Mesenchymal stem cell (in vitro differentiated cells and primary cell): ENCODE data around the gene TRIP13.
"Not testable (repeated sequence)": the region's sequence is repeated elsewhere in the genome, so short reads cannot be mapped to it uniquely, and the experiment has no call there.

Experiments used
- DNase-seq: peaks from one replicate; pipeline ENCODE4 v3.0.0-alpha.2; 2013
- H2AFZ ChIP-seq: one replicate; pipeline ENCODE4 v1.6.1; 2013; ENCODE audit warnings: low read depth, mild to moderate bottlenecking, control low read depth, inconsistent platforms, low read length, moderate library complexity
- H2AK5ac ChIP-seq: 2 replicates; pipeline ENCODE4 v1.6.1; 2013; ENCODE audit warnings: low read length, moderate library complexity, mild to moderate bottlenecking, inconsistent platforms; ENCODE audit not compliant: severe bottlenecking
- H2BK120ac ChIP-seq: one replicate; pipeline ENCODE4 v1.6.1; 2013; ENCODE audit warnings: low read depth, mild to moderate bottlenecking, inconsistent platforms, low read length, moderate library complexity
- H2BK12ac ChIP-seq, 2 experiments: one replicate each; pipeline ENCODE4 v1.6.1; 2013; ENCODE audit warnings: inconsistent platforms in 2 of 2, low read length in 2 of 2, mild to moderate bottlenecking in 2 of 2, moderate library complexity in 2 of 2, control low read depth in 1 of 2
- H2BK15ac ChIP-seq: one replicate; pipeline ENCODE4 v1.6.1; 2013; ENCODE audit warnings: mild to moderate bottlenecking, low read depth, inconsistent platforms; ENCODE audit not compliant: poor library complexity, severe bottlenecking
- H2BK5ac ChIP-seq: 2 replicates; pipeline ENCODE4 v1.6.1; 2013; ENCODE audit warnings: low read depth, mild to moderate bottlenecking, low read length, control low read depth, inconsistent platforms; ENCODE audit not compliant: poor library complexity, severe bottlenecking
- H3K14ac ChIP-seq, 2 experiments: one replicate each; pipeline ENCODE4 v1.6.1; 2013; ENCODE audit warnings: inconsistent platforms in 2 of 2, low read length in 2 of 2, control low read depth in 1 of 2, mild to moderate bottlenecking in 1 of 2, moderate library complexity in 1 of 2
- H3K18ac ChIP-seq, 2 experiments: one replicate each; pipeline ENCODE4 v1.6.1; 2013; ENCODE audit warnings: inconsistent platforms in 2 of 2, low read length in 2 of 2, control low read depth in 1 of 2, low read depth in 1 of 2, mild to moderate bottlenecking in 1 of 2
- H3K23ac ChIP-seq, 2 experiments: one replicate each; pipeline ENCODE4 v1.6.1; 2013; ENCODE audit warnings: inconsistent platforms in 2 of 2, low read length in 2 of 2, mild to moderate bottlenecking in 2 of 2, moderate library complexity in 2 of 2, control low read depth in 1 of 2
- H3K27ac ChIP-seq: 2 replicates; pipeline ENCODE4 v1.5.1; 2013; ENCODE audit warnings: mild to moderate bottlenecking, moderate library complexity, low read length, control low read depth, inconsistent platforms; ENCODE audit not compliant: poor library complexity, severe bottlenecking
- H3K27me3 ChIP-seq, 2 experiments: 2 replicates each; pipeline versions ENCODE4 v1.6.1 to v1.7.0; 2013; ENCODE audit warnings: low read length in 2 of 2, mild to moderate bottlenecking in 2 of 2, moderate library complexity in 2 of 2, control low read depth in 1 of 2, inconsistent platforms in 1 of 2; ENCODE audit not compliant: control insufficient read depth in 1 of 2, insufficient read depth in 1 of 2
- H3K36me3 ChIP-seq, 2 experiments: 2 replicates each; pipeline versions ENCODE4 v1.6.1 to v1.7.0; 2013; ENCODE audit warnings: low read length in 2 of 2, control low read depth in 1 of 2, inconsistent platforms in 1 of 2, low read depth in 1 of 2, mild to moderate bottlenecking in 1 of 2; ENCODE audit not compliant: insufficient read depth in 2 of 2, control insufficient read depth in 1 of 2
- H3K4ac ChIP-seq, 2 experiments: one replicate each; pipeline ENCODE4 v1.6.1; 2013; ENCODE audit warnings: inconsistent platforms in 2 of 2, low read length in 2 of 2, mild to moderate bottlenecking in 2 of 2, moderate library complexity in 2 of 2, control low read depth in 1 of 2, low read depth in 1 of 2
- H3K4me1 ChIP-seq: 2 replicates; pipeline ENCODE4 v1.6.1; 2013; ENCODE audit warnings: low read depth, low read length, control low read depth; ENCODE audit not compliant: control insufficient read depth, insufficient read depth
- H3K4me2 ChIP-seq: 2 replicates; pipeline ENCODE4 v1.6.1; 2013; ENCODE audit warnings: low read length, mild to moderate bottlenecking, inconsistent platforms; ENCODE audit not compliant: poor library complexity, severe bottlenecking
- H3K4me3 ChIP-seq, 2 experiments: 2 replicates each; pipeline versions ENCODE4 v1.5.1 to v1.7.0; 2013; ENCODE audit warnings: low read length in 2 of 2, mild to moderate bottlenecking in 2 of 2, control low read depth in 1 of 2, low read depth in 1 of 2; ENCODE audit not compliant: insufficient read depth in 1 of 2
- H3K79me1 ChIP-seq: replicated peaks from 2 replicates; pipeline ENCODE4 v1.6.1; 2013; ENCODE audit warnings: mild to moderate bottlenecking, control low read depth, low read length, inconsistent platforms; ENCODE audit not compliant: poor library complexity, severe bottlenecking
- H3K9ac ChIP-seq: 2 replicates; pipeline ENCODE4 v1.7.0; 2013; ENCODE audit warnings: mild to moderate bottlenecking, low read length, moderate library complexity
- H3K9me3 ChIP-seq: 2 replicates; pipeline ENCODE4 v1.7.0; 2013; ENCODE audit warnings: mild to moderate bottlenecking, low read length; ENCODE audit not compliant: control insufficient read depth
- H4K8ac ChIP-seq: one replicate; pipeline ENCODE4 v1.6.1; 2013; ENCODE audit warnings: inconsistent platforms, mild to moderate bottlenecking, low read length, moderate library complexity
- H4K91ac ChIP-seq: one replicate; pipeline ENCODE4 v1.6.1; 2013; ENCODE audit warnings: mild to moderate bottlenecking, low read length, inconsistent platforms
- WGBS: methylation state at CpG from one replicate; pipeline ENCODE4 v1.1.7; 2013; ENCODE audit warnings: mixed read lengths; 5-methylcytosine and 5-hydroxymethylcytosine counted together

TRIP13 gene

GRCh38 chr5:878125-878524, 14.6 kb upstream of the TRIP13 start:
- Histone ChIP-seq H3K27ac (no peak overlapping the region), H3K4me1 (peaks cover 2% of the 10 kb centered on the region), H4K91ac (no peak overlapping the region), H2AK5ac (no peak overlapping the region), H4K8ac (no peak overlapping the region), H3K36me3 (peaks cover 73 to 78% of the 10 kb centered on the region in 2 experiments), H3K9ac (no peak overlapping the region), H2BK5ac (no peak overlapping the region), H3K79me1 (peaks cover 49% of the 10 kb centered on the region), H3K18ac (no peak overlapping the region), H3K9me3 (no peaks in the 10 kb centered on the region), H2BK15ac (no peak overlapping the region), H3K4ac (no peak overlapping the region), H3K23ac (no peak overlapping the region), H2AFZ (no peak overlapping the region), H3K27me3 (no peaks in the 10 kb centered on the region), H3K4me3 (no peak overlapping the region), H2BK120ac (no peak overlapping the region), H3K14ac (no peak overlapping the region), H3K4me2 (no peak overlapping the region), H2BK12ac (no peak overlapping the region)
- DNase-seq = no peak
- 97% methylated on average over 13 of the region's 15 CpGs for WGBS

- not testable (repeated sequence) for H2BK15ac ChIP-seq, H3K4ac ChIP-seq, H3K18ac ChIP-seq, H2AK5ac ChIP-seq, H4K8ac ChIP-seq, H3K23ac ChIP-seq, H3K9me3 ChIP-seq, H3K4me1 ChIP-seq, H3K27ac ChIP-seq, H3K14ac ChIP-seq, H3K4me2 ChIP-seq, H2BK5ac ChIP-seq, H3K9ac ChIP-seq, DNase-seq, H2AFZ ChIP-seq, H3K4me3 ChIP-seq, H2BK12ac ChIP-seq, H2BK120ac ChIP-seq, H3K27me3 ChIP-seq, H4K91ac ChIP-seq
- WGBS = no CpG with 5 or more reads among the region's 8 CpGs
- peaks cover 75 to 78% of the 10 kb centered on the region in 2 experiments for H3K36me3 ChIP-seq
- peaks cover 46% of the 10 kb centered on the region for H3K79me1 ChIP-seq
Observed at GRCh38 chr5:878677-879076, 14.0 kb upstream of the TRIP13 start.

- Histone ChIP-seq H3K36me3 (peaks cover 77 to 80% of the 10 kb centered on the region in 2 experiments), H2BK120ac (no peak overlapping the region), H3K4me1 (peaks cover 4% of the 10 kb centered on the region), H3K27me3 (no peaks in the 10 kb centered on the region), H3K9me3 (no peaks in the 10 kb centered on the region), H2BK5ac (no peak overlapping the region), H3K14ac (no peak overlapping the region), H3K79me1 (peaks cover 51% of the 10 kb centered on the region), H3K4me2 (no peak overlapping the region), H4K8ac (no peak overlapping the region), H2BK15ac (no peak overlapping the region), H3K4ac (no peak overlapping the region), H2AK5ac (no peak overlapping the region), H3K9ac (no peak overlapping the region), H3K4me3 (no peak overlapping the region), H3K27ac (no peak overlapping the region), H3K23ac (no peak overlapping the region), H2AFZ (no peak overlapping the region), H4K91ac (no peak overlapping the region), H2BK12ac (no peak overlapping the region), H3K18ac (no peak overlapping the region)
- WGBS = 97% methylated on average over 35 of the region's 35 CpGs
- DNase-seq = no peak
Observed at GRCh38 chr5:880816-881550, 11.7 kb upstream of the TRIP13 start.

GRCh38 chr5:881551-881935, 11.1 kb upstream of the TRIP13 start:
- H3K4me2 ChIP-seq = no peak overlapping the region
- H2AK5ac ChIP-seq = no peak overlapping the region
- no peak overlapping the region for H2BK120ac ChIP-seq
- no peak overlapping the region for H3K14ac ChIP-seq
- H3K4ac ChIP-seq = no peak overlapping the region
- H3K27me3 ChIP-seq = no peaks in the 10 kb centered on the region
- H2BK15ac ChIP-seq = no peak overlapping the region
- no peak overlapping the region for H2BK5ac ChIP-seq
- WGBS = 95% methylated on average over 12 of the region's 12 CpGs
- H3K4me1 ChIP-seq = peaks cover 4% of the 10 kb centered on the region
- no peak overlapping the region for H3K23ac ChIP-seq
- H3K4me3 ChIP-seq = no peak overlapping the region
- no peak overlapping the region for H3K9ac ChIP-seq
- H3K9me3 ChIP-seq = no peaks in the 10 kb centered on the region
- H3K36me3 ChIP-seq = peaks cover 77 to 80% of the 10 kb centered on the region in 2 experiments
- H3K18ac ChIP-seq = no peak overlapping the region
- no peak for DNase-seq
- no peak overlapping the region for H2AFZ ChIP-seq
- H3K79me1 ChIP-seq = peaks cover 52% of the 10 kb centered on the region
- no peak overlapping the region for H4K91ac ChIP-seq
- H4K8ac ChIP-seq = no peak overlapping the region
- no peak overlapping the region for H3K27ac ChIP-seq
- H2BK12ac ChIP-seq = no peak overlapping the region
